Esophagus squamous epithelium (tissue), 5 donors: Measurements from ENCODE around the gene B3GALT5. TPM values are rescaled to one million over a fixed set of nuclear protein-coding genes. Genes with fewer than 3 reads are reported as not detected.

ENCODE experiments used
- DNase-seq: peaks from one replicate; lab custom pipeline; 2025; lab: John Stamatoyannopoulos, UW
- H3K27ac ChIP-seq, 4 donors: fragments of 200-600 bp; sonication (generic); one replicate each; pipeline ENCODE4 v1.5.1; 2016 to 2019; ENCODE audit warnings: mild to moderate bottlenecking in 1 of 4
- H3K27me3 ChIP-seq, 4 donors: fragments of 200-600 bp; sonication (generic); 1 replicate in 3 of 4; 2 replicates in 1 of 4; pipeline versions ENCODE4 v1.5.1 to v1.6.0; 2017 to 2021; ENCODE audit warnings: antibody characterized with exemption in 1 of 4
- H3K36me3 ChIP-seq, 3 donors: fragments of 200-600 bp; sonication (generic); one replicate each; pipeline ENCODE4 v1.5.1; 2016 to 2019
- H3K4me1 ChIP-seq, 3 donors: fragments of 200-600 bp; sonication (generic); one replicate each; pipeline ENCODE4 v1.5.1; 2017 to 2019
- H3K4me3 ChIP-seq, 4 donors: fragments of 200-600 bp; sonication (generic); 1 replicate in 3 of 4; 2 replicates in 1 of 4; pipeline ENCODE4 v1.5.1; 2016 to 2019; ENCODE audit warnings: mild to moderate bottlenecking in 2 of 4, moderate library complexity in 1 of 4
- H3K9me3 ChIP-seq, 3 donors: fragments of 200-600 bp; sonication (generic); one replicate each; pipeline ENCODE4 v1.5.1; 2016 to 2019
- POLR2A ChIP-seq, 4 donors: fragments of 450-650 bp; IDR thresholded peaks; one replicate each; pipeline ENCODE4 v1.6.1; 2017; ENCODE audit warnings: antibody characterized with exemption in 4 of 4, mild to moderate bottlenecking in 4 of 4, moderate library complexity in 3 of 4
- WGBS, 2 donors: methylation state at CpG; one replicate each; pipeline ENCODE4 v1.1.5; 2018; 5-methylcytosine and 5-hydroxymethylcytosine counted together
- intact Hi-C: fragments of 100-400 bp; cut with DNase I; formaldehyde crosslinking; loops from one replicate; pipeline ENCODE4 v1.15.0; 2022
- total RNA-seq, 4 donors: library from RNA; depleted of rRNA; stranded (reverse); fragments of >200 nt; gene quantifications; one replicate each; pipeline ENCODE4 v1.1.0, GENCODE V29; 2016
- TF ChIP-seq, protein P1 (sequence below), 6 experiments: fragments of 450-650 bp in 4 of 6; fragments of 200-600 bp in 2 of 6; sonication (generic) in 2 of 6; IDR thresholded peaks; one replicate each; pipeline ENCODE4 v1.5.1; 2016 to 2019; ENCODE audit warnings: antibody characterized with exemption in 6 of 6, mild to moderate bottlenecking in 4 of 6, moderate library complexity in 4 of 6
- donor health status: DM: yes; HTN: yes; CAD: no.

Gene B3GALT5
- total RNA-seq, 4 donors from 2014 or later = 0.19 to 2.6 (median 0.64) TPM

DNA sequence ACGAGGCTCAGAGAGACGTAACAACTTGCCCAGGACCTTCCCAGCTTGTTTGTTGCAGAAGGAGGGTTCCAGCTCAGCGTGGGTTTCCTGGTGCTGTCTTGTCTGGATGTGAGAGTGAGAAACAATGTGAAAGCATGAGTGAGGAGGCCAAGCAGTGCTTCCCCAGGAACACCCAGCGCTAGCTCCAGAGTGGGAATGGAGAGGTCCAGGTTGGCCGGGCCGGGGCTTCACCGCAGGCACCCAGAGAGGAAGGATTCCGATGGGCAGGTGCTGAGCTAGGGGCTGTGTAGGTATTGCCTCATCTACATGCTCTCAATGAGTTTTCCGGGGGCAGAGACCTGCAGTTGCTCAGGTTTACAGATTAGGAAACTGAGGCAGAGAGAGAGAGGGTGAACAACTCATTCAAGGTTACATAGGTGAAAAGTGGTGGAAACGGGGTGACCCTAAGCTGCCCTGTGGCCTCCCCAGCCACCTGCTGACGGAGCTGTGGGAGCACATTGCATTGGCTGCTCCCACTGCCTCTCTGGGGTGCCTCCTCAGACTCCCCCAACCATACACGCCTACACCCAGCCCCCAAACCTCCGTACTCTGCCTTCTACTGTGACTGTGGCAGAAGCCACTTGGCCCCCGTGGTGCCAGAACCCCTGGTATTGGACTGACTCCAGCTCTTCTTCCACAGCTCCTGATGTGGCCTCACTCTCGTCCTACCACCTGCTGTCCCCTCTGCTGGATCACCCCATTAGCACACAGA lies 51.2 kb downstream of the B3GALT5 start:
- intact Hi-C loops = no loop called here
- no peak for TF ChIP-seq POLR2A (IDR thresholded peaks at IDR 0.05)
- TF ChIP-seq, protein P1, sequence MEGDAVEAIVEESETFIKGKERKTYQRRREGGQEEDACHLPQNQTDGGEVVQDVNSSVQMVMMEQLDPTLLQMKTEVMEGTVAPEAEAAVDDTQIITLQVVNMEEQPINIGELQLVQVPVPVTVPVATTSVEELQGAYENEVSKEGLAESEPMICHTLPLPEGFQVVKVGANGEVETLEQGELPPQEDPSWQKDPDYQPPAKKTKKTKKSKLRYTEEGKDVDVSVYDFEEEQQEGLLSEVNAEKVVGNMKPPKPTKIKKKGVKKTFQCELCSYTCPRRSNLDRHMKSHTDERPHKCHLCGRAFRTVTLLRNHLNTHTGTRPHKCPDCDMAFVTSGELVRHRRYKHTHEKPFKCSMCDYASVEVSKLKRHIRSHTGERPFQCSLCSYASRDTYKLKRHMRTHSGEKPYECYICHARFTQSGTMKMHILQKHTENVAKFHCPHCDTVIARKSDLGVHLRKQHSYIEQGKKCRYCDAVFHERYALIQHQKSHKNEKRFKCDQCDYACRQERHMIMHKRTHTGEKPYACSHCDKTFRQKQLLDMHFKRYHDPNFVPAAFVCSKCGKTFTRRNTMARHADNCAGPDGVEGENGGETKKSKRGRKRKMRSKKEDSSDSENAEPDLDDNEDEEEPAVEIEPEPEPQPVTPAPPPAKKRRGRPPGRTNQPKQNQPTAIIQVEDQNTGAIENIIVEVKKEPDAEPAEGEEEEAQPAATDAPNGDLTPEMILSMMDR (IDR thresholded peaks at IDR 0.05) = no peak

DNA sequence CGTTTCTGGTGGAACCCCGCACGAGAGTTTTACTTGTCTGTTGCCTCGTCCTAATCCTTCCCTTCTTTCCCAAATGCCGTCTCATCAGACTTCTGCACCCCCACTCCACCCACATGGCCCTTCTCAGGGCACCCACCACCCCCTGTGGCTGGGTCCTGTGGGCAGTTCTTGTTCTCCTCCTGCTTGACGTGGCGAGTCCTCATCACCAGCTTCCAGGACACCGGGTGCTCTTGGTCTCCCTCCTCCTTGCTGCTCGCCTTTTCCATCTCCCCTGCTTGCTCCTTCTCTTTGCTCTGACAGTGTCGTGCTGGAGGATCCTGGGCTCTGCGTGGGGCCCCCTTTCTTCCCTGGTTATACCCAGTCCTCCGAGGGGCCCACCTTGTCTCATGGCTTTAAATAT lies 51.8 kb downstream of the B3GALT5 start:
- Histone ChIP-seq H3K36me3 (no peaks in the 10 kb centered on the region), H3K27ac (no peak overlapping the region), H3K9me3 (no peaks in the 10 kb centered on the region), H3K4me3 (no peak overlapping the region), H3K4me1 (peaks cover 0 to 13% (median 0%) of the 10 kb centered on the region in 3 donors), H3K27me3 (peaks cover 0 to 15% (median 0%) of the 10 kb centered on the region in 4 donors)
- TF ChIP-seq, protein P1 (IDR thresholded peaks at IDR 0.05) = no peak
- no peak for TF ChIP-seq POLR2A (IDR thresholded peaks at IDR 0.05)
- intact Hi-C loops = no loop called here
- DNase-seq = no peak
- 84 to 91% methylated on average over 12 of the region's 12 CpGs for WGBS, 2 donors

More for the DNA sequence above, 51.2 kb downstream of the B3GALT5 start:
- no peak overlapping the region for H3K27ac ChIP-seq
- 81% methylated on average over 12 to 14 of the region's 15 CpGs for WGBS, 2 donors
- H3K9me3 ChIP-seq = no peaks in the 10 kb centered on the region
- peaks cover 0 to 13% (median 0%) of the 10 kb centered on the region in 3 donors for H3K4me1 ChIP-seq
- DNase-seq = no peak
- H3K4me3 ChIP-seq = no peak overlapping the region
- H3K27me3 ChIP-seq = peaks cover 0 to 14% (median 0%) of the 10 kb centered on the region in 4 donors
- H3K36me3 ChIP-seq = no peaks in the 10 kb centered on the region

DNA sequence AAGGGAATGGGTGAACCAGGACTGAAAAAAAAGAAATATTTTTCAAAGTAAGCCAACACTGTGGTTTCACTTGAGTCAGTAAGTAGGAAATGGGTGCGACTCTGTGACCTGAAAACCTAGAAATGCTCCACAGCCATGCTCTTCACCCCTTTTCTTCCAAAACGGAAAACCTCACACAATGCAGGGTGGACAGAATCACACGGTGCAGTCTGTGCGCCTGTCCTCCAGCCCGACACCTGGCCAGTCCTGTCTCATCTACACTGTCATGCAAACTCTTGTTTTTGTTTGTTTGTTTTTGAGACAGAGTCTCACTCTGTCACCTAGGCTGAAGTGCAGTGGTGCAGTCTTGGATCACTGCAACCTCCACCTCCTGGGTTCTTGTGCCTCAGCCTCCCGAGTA lies 53.3 kb downstream of the B3GALT5 start:
- intact Hi-C loops = no loop called here
- Histone ChIP-seq H3K27ac (no peak overlapping the region), H3K4me1 (no peaks in the 10 kb centered on the region), H3K4me3 (no peak overlapping the region), H3K27me3 (peaks cover 0 to 15% (median 0%) of the 10 kb centered on the region in 4 donors), H3K36me3 (no peaks in the 10 kb centered on the region), H3K9me3 (no peaks in the 10 kb centered on the region)
- TF ChIP-seq POLR2A (IDR thresholded peaks at IDR 0.05) = no peak
- TF ChIP-seq, protein P1 (IDR thresholded peaks at IDR 0.05) = no peak
- no peak for DNase-seq
- 81 to 98% methylated on average over 5 to 6 of the region's 6 CpGs for WGBS, 2 donors

DNA sequence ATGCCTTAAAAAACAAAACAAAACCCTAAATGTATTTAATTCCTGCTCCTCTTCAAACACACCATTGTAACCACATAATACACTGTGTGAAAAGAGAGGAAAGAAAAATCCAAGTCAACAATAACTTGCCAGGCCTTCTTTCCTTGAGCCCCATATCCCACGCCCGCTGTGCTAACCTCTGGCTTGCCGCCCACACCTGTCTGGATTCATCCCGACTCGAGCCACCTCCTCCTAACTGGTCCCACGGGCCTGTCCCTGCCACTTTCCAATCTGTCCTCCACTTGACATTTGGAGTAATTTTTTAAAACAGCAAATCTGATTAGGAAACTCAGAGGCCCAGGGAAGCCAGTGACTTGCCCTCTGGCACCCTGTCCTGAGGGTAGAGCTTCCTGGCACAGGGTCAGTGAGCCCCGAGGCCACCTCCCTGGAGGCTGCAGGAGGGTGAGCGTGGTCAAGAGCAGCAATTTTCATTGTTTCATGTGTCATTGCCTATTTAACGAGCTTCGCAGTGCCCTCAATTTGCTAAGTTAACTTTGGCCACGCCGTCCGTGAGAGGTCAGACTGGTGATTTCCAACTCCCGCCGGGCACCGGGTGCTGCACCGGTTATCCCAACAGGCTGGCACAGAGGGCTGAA lies 54.1 kb downstream of the B3GALT5 start:
- TF ChIP-seq, protein P1 (IDR thresholded peaks at IDR 0.05) = no peak
- no peak for TF ChIP-seq POLR2A (IDR thresholded peaks at IDR 0.05)
- peaks cover 0 to 15% (median 0%) of the 10 kb centered on the region in 4 donors for H3K27me3 ChIP-seq
- H3K4me3 ChIP-seq = no peak overlapping the region
- H3K36me3 ChIP-seq = no peaks in the 10 kb centered on the region
- 63 to 68% methylated on average over 17 of the region's 17 CpGs for WGBS, 2 donors
- intact Hi-C loops = no loop called here
- H3K9me3 ChIP-seq = no peaks in the 10 kb centered on the region
- H3K4me1 ChIP-seq = no peaks in the 10 kb centered on the region
- no peak overlapping the region for H3K27ac ChIP-seq
- DNase-seq = no peak

DNA sequence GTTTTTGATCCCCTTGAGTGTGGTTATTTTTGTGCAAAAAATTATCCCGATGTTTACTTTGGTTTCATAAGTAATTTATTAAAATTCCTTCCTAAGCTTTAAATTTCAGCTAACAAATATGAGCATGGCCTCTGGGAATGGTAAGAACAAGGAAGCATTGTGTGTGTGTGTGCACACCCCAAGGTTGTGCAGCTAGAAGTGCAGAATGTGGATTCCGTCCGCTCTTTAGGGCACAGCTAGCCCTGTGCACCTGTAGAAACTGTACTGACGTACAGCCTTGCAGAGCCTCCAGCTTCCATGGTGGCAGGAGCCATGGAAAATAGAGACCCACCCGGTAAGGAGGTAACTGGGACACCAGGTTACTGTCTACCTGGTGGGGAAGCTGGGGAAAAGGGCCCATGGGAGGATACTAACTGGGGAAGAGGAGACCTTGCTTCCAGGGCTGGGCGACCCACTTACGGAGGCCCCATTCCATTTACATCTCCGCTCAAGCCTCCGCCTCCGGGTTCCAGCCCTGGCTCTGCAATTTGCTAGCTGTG lies 54.7 kb downstream of the B3GALT5 start:
- H3K27ac ChIP-seq = no peak overlapping the region
- no peak for DNase-seq
- intact Hi-C loops = no loop called here

More for the DNA sequence above, 54.7 kb downstream of the B3GALT5 start:
- Histone ChIP-seq H3K27me3 (peaks cover 0 to 15% (median 0%) of the 10 kb centered on the region in 4 donors), H3K4me1 (no peaks in the 10 kb centered on the region), H3K36me3 (no peaks in the 10 kb centered on the region), H3K9me3 (no peaks in the 10 kb centered on the region), H3K4me3 (no peak overlapping the region)
- no peak for TF ChIP-seq POLR2A (IDR thresholded peaks at IDR 0.05)
- TF ChIP-seq, protein P1 (IDR thresholded peaks at IDR 0.05) = no peak
- WGBS, 2 donors = 92% methylated on average over 3 to 10 of the region's 10 CpGs
